Kidney epithelial cell (primary cell): ENCODE results near the gene UNC119. TPM values are rescaled to one million over a fixed set of nuclear protein-coding genes. Genes with fewer than 3 reads are reported as not detected.

Source experiments
- DNase-seq: peaks from one replicate; pipeline ENCODE4 v3.0.0-alpha.2; 2010; ENCODE audit warnings: low read depth
- H3K27me3 ChIP-seq: 2 replicates; pipeline ENCODE4 v1.6.0; 2011; ENCODE audit warnings: low read length; ENCODE audit not compliant: control insufficient read depth, insufficient read depth
- H3K36me3 ChIP-seq: 2 replicates; pipeline ENCODE4 v1.5.1; 2011; ENCODE audit warnings: low read length; ENCODE audit not compliant: control insufficient read depth, insufficient read depth
- H3K4me3 ChIP-seq: 2 replicates; pipeline ENCODE4 v1.5.1; 2011; ENCODE audit warnings: low read depth, mild to moderate bottlenecking, control low read depth, low read length
- CTCF ChIP-seq: IDR thresholded peaks from 2 replicates; pipeline ENCODE4 v1.5.1; 2011; ENCODE audit warnings: mild to moderate bottlenecking, moderate library complexity, low read length, control low read depth, inconsistent platforms; ENCODE audit not compliant: insufficient read depth, poor library complexity, severe bottlenecking
- total RNA-seq: library from RNA; depleted of rRNA; stranded (reverse); fragments of >200 nt; gene quantifications from 2 replicates; pipeline ENCODE4 v1.2.3, GENCODE V29; 2015

Gene UNC119
- total RNA-seq, 1 donor from 2014 or later: 40.6 TPM

GRCh38 chr17:28553000-28553505 is 629 bp upstream of the UNC119 start:
- Histone ChIP-seq H3K27me3 (no peaks in the 10 kb centered on the region), H3K4me3 (no peak overlapping the region), H3K36me3 (no peaks in the 10 kb centered on the region)
- DNase-seq: no peak
- no peak for TF ChIP-seq CTCF

- peak overlapping the region; percentile 73 for H3K4me3 ChIP-seq
- no peak for TF ChIP-seq CTCF
- no peaks in the 10 kb centered on the region for H3K27me3 ChIP-seq
- no peak for DNase-seq
- H3K36me3 ChIP-seq: no peaks in the 10 kb centered on the region
Measured at GRCh38 chr17:28551421-28552175, 826 bp downstream of the UNC119 start.

GRCh38 chr17:28550858-28551257 is 1.6 kb downstream of the UNC119 start:
- no peaks in the 10 kb centered on the region for H3K36me3 ChIP-seq
- TF ChIP-seq CTCF: no peak
- DNase-seq: no peak
- no peaks in the 10 kb centered on the region for H3K27me3 ChIP-seq
- H3K4me3 ChIP-seq: no peak overlapping the region

- no peak for TF ChIP-seq CTCF
- no peak for DNase-seq
- Histone ChIP-seq H3K36me3 (no peaks in the 10 kb centered on the region), H3K4me3 (no peak overlapping the region), H3K27me3 (no peaks in the 10 kb centered on the region)
Measured at GRCh38 chr17:28549236-28550132, 2.9 kb downstream of the UNC119 start.

- Histone ChIP-seq H3K27me3 (no peaks in the 10 kb centered on the region), H3K36me3 (no peaks in the 10 kb centered on the region), H3K4me3 (no peak overlapping the region)
- no peak for DNase-seq
- no peak for TF ChIP-seq CTCF
Measured at GRCh38 chr17:28548417-28549130, 3.9 kb downstream of the UNC119 start.
